ENCODE results near the gene F2.
"Not testable (repeated sequence)": the region's sequence is repeated elsewhere in the genome, so short reads cannot be mapped to it uniquely, and the experiment has no call there.

Gene F2

DNA sequence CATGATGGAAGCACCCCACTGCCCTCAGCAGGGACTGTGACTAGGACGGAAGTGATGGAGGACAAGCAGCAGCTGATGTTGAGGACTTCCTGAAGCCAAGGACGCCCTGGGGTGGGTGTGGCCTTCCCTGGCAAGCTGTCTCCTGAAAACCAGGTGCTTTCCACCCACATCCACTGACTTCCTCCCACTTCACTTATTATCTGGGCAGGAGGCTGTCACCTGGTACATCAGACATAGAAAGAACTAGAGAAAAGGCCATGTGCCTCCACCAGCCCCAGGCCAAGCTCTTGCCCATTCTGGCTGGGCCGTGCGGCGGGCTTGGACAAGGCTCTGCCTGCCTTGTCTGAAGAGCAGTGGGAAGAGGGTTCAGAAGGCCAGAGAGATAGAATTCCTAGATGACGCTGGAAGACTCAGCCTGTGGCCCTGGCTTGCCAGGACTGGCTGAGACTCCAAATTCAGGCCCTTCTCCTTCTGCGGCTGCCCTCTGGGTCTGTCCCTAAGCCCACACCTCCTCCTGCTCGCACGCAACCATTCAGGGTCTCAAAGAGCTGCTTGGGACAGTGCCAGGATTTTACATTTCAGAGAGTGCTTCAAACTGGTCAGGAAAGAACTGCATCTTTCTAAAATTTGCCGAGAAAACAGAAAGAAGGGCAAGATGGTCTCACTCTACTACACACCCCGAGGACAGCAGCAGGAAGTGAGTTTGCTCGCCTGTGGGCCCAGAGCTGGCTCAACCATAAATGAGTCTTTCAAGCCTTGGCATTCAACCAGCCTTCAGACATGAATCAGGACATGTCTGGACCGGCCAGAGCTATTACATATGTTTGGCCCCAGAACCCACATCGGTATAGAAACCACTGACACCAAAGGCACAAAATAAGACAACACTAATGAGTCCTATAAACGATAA is 31.9 kb upstream of the F2 start:
- peak; percentile 59 for DNase-seq

DNA sequence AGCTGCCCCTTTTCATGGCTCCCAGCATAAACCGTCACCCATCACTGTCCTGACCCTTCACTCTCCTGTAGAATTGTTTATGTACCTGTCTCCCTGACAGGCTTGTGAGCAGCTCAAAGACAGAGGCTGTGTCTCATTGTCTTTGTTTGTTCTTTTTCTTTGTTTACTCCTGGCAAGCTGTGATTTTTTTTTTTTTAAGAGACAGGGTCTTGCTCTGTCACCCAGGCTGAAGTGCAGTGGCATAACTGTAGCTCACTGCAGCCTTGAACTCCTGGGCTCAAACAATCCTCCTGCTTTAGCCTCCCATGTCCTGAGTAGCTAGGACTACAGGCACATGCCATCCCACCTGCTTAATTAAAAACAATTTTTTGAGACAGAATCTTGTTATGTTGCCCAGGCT is 28.3 kb upstream of the F2 start:
- no peak for DNase-seq

DNA sequence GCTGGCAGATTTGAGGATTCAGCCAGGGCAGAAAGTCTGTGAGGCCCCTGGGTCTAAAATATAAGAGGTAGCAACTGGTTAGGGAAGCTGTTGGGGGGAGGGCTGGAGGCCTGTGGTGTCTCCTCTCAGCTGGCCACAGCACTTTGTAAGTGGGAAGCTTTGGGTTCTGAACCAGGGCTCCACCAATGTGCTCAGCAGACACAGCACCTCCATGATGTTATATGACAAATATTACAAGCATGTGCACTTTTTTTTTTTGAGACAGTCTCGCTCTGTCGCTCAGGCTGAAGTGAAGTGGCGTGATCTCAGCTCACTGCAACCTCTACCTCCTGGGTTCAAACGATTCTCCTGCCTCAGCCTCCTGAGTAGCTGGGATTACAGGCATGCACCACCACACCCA is 26.6 kb upstream of the F2 start:
- DNase-seq, result peak; percentile 44

DNA sequence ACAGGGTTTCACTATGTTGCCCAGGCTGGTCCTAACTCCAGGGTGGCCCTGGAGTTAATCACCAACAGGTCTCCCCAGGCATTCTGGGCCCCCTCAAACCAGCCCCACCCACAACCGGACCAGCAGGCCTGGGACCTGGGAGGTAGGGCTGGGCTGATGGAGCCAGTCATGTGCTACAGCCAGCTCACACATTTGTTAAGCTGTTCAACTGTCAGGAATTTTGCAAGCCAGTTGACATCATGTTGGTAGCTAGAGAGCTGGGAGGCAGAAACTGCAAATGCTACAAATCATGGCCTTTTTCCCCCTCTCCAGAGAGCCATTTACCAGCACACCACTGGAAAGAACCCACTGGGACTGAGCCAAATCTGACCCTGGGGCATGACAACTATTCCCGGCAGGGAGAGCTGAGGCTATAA is 25.4 kb upstream of the F2 start:
- DNase-seq, result peak; percentile 57

GRCh38 chr11:46694072-46694471 is 24.9 kb upstream of the F2 start:
- no peak for DNase-seq

DNA sequence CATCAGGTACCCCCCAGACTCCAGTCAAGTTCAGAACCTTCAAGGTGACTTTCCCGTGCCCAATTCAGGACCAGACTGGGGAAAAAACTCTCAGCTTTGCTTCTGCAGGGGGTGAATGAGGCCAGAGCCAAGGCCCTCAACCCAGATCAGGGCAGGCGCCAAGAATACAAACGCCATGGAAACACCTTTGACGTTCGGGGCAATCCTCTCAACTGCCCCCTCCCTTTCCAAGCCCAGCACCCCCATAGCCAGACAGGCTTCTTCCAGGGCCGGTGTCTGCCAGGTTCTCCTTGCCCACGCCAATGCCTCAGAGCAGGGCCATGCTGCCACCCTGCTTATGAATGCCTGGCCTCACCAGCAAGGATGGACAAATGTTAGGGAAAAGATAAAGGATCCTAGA is 24.4 kb upstream of the F2 start:
- no peak for DNase-seq

DNA sequence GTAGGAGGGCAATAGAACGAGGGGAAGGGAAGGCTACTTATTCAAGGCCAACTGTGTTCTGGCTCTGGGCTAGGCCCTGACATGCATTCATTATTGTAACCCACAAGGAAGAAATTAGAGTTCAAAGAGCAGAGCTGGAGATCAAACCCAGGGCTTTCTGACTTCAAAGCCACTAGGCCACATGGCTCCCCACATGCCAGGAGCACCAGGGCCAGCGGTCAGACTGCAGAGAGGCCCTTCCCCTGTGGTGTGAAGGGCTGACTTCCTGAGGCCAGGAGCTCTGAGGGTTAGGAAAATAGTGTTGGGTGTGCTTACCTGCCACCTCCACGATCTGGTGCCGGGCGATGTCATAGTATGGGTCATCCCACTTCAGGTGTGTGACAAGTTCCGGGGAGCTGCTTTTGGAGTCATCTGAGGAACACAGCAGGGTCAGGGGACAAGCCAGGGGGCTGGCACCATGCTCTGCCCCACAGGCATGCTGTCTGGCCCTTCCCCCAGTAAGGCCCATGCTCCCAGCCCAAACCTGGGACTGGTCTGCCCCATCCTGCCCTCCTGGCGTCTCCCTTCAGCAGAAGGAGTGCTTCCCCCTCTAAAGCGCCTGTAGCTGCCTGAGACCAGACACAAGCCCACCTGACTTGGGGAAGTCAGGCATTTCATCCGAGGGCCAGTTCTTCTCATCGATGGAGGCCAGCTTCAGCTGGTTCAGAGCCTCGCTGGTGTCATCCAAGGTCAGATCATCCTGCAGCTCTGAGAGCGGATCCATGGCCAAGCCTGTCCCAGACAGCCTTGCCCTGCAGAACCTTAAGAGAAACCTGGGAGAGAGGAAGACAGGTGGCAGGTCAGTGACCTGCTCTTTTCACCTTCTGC is 23.4 kb upstream of the F2 start:
- DNase-seq, result no peak

DNA sequence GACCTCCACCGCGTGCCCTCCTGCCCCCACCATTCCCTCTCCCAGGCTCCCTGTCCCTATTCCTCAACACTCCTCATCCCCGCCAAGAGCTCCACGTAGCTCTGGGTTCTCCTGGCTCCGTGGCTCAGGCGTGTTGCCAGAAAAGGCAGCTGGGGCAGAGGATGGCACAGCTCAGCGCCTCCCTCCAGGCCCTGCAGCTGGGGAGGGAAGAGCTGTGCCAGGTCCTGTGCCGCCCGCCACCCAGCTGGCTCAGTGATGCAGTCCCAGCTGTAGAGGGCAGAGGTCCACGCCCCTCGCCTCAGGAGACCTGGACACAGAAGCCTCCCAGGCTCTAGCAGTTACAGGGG is 22.8 kb upstream of the F2 start:
- DNase-seq, result no peak

GRCh38 chr11:46697303-46697702 is 21.7 kb upstream of the F2 start:
- DNase-seq, result no peak

GRCh38 chr11:46697723-46698122 is 21.3 kb upstream of the F2 start:
- DNase-seq, result no peak

DNA sequence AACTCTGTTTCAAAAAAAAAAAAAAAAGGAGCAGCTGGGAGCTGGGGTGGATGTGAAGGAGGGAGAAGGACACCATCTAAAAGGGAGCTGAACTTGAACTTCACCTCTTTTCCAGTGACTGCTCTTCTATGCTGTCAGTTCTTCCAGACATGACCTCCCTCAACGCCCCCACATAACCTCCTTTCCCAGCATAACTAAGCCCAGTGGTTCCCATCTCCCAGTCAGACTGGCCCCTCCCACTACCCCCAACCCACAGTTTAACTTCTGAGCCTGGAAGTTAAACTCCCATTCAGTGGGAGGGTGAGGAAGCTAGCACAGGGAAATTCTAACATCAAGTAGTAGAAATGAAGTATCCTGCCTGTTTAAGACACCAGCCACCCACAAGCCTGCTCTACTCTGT is 20.4 kb upstream of the F2 start:
- no peak for DNase-seq

DNA sequence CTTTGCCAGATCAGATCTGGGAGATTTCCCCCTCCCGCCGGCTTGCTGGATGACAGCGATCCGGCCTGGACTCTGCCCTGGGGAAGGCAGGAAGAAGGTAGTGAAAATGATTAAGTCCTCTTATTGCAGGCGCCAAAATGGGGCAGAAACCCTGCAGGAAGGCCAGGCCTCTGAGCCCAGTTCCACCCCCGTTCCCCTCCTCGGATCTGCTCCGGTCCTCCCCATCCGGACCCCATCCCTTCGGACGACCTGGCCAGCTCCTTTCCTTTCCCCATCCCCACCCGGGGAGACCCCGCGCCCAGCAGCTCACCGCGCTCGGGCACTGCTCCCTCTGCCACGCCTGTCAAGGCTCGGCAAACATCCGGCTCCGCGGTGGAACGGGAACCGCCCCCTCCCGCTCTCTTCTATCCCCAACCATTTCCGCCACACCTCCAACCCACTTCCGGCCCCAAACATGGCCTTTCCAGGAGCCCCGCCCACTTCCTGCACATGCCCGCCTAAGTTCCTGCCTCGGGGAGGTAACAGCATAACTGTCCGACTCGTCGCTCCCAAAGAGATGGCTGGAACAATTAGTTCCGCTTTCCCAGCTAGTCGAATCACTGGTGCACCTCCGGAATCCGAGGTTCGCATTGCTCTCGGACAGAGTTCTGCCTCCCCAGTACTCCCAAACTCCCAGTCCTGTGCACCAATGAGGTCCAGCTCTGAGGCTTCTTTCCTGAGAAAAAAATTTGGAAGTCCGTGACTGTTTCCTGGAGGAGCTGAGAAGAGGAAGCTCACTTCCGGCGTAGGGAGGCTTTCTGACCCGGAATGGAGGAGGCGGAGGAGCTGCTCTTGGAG is 18.6 kb upstream of the F2 start, which contains the start of the genes ARHGAP1 and ZNF408:
TSS of gene ARHGAP1 (minus strand) at position 379 of the 837 bp plus-strand sequence. CDS start 4,512 bp downstream, outside the sequence.
TSS of gene ZNF408 (plus strand) at position 791 of the 837 bp plus-strand sequence. CDS start at position 808, 17 bp downstream.
- DNase-seq, result peak; percentile 98

GRCh38 chr11:46701078-46701654 is 17.8 kb upstream of the F2 start:
- no peak for DNase-seq

DNA sequence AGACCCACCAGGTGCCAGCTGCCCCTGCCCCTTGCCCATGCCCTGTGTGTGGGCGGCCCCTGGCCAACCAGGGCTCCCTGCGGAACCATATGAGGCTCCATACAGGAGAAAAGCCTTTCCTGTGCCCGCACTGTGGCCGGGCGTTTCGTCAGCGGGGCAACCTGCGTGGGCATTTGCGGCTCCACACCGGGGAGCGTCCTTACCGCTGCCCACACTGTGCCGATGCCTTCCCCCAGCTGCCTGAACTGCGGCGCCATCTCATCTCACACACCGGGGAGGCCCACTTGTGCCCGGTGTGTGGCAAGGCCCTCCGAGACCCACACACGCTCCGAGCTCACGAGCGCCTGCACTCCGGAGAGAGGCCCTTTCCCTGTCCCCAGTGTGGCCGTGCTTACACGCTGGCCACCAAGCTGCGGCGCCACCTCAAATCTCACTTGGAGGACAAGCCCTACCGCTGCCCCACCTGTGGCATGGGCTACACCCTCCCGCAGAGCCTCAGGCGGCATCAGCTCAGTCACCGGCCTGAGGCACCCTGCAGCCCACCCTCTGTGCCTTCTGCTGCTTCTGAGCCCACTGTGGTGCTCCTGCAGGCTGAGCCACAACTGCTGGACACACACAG is 13.8 kb upstream of the F2 start:
- no peak for DNase-seq

DNA sequence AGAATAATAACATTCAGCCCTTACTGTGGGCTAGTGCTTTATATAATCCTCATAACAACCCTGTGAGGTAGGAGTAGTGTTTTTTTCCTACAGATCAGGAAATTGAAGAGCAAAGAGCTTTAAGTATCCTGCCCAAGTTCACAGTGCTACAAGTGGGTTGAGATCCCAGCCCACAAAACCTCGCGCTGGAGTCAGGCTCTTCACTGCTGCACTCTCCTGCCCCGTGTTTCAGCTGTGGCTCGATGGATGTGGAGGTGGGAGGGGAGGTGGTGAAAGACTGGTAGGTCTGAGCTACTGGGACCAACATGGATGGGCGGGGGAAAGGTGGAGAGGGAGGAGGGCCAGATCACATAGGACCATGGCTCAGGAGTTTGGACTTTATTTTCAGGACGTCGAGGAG is 12.1 kb upstream of the F2 start:
- DNase-seq, result no peak

- not testable (repeated sequence) for DNase-seq
These were observed 9.7 kb upstream of the F2 start for GRCh38 chr11:46709351-46709750.

GRCh38 chr11:46710821-46711269 is 8.2 kb upstream of the F2 start:
- peak; percentile 92 for DNase-seq

DNA sequence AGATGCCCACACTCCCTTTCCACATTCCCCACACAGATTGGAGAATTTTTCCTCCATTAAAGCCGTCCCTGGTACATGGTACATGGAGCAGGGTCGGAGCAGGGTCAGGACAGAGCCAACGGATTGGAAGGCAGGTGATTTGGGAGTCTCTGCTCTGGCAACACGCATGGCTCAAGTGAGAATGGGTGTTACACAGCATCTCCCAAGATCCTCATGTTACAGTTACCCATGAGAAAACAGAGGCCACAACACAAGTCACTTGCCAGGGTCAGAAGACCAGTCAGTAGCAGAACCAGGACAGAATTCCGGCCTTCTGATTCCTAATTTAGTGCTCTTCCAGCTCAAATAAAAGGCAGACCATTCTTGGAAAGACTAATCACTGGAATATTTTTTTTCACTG is 7.7 kb upstream of the F2 start:
- DNase-seq, result no peak

DNA sequence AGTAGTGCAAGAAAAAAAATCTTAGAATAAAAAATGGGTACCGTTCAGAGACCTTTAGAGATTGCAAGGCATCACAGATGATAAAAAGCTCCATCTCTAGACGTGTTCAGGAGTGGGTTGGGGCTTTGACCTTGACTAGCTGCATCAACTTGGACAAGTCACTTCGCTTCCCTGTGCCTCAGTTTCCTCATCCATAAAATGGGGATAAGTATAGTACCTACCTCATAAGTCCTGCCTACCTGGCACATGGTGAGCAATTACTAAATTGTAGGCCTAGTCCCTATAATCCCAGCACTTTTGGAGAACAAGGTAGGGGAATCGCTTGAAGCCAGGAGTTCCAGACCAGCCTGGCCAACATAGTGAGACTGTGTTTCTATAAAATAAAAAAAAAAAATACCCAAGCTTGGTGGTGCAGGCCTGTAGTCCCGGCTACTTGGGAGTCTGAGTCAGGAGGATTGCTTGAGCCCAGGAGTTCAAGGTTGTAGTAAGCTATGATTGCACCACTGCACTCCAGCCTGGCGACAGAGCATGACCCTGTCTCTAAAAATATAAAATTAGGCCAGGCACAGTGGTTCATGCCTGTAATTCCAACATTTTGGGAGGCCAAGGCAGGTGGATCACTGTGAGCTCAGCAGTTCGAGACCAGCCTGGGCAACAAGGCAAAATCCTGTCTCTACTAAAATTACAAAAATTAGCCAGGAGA is 6.0 kb upstream of the F2 start:
- no peak for DNase-seq

GRCh38 chr11:46717825-46718154 is 1.2 kb upstream of the F2 start:
- not testable (repeated sequence) for DNase-seq

Measured in fibroblast of upper back skin (primary cell).